ENCODE data around the gene NAALADL2.

Gene NAALADL2

DNA sequence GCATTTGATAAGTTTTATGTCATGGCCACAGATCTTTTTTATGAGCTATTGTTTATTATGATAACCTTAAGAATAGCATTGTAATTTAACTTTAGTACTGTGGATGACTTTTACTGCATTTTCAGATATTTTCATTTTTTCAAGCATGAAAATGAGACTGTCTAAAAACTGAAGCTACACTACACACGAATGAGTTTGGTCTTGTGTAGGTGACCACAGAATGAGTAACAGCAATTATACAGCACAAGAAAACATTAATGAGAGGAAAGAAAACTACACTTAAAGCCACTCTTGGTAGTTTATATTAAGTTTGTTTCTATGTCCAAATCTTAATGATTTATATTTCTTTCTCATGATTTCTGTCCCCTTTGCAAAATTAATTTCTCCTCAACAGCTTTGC lies 809.2 kb downstream of the NAALADL2 start:
- DNase-seq (ENCODE audit: low spot score), result no peak

DNA sequence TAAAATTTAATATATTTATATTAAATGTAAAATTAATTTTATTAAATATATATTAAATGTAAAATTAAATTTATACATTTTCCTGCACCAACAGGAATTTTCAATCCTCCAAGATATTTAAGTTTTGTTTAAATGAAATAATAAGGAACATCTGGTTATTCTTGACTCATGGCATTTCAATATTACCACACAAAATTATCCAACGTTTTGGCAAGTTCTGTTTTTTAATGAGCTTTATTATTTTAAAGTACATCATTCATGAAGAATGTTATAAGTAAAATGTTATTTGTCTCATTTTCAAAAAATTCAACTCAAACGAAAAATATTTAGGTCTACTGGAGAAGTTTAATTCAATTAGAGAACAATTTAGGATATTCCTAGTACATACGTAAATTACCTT lies 811.4 kb downstream of the NAALADL2 start:
- no peak for DNase-seq (ENCODE audit: low spot score)

DNA sequence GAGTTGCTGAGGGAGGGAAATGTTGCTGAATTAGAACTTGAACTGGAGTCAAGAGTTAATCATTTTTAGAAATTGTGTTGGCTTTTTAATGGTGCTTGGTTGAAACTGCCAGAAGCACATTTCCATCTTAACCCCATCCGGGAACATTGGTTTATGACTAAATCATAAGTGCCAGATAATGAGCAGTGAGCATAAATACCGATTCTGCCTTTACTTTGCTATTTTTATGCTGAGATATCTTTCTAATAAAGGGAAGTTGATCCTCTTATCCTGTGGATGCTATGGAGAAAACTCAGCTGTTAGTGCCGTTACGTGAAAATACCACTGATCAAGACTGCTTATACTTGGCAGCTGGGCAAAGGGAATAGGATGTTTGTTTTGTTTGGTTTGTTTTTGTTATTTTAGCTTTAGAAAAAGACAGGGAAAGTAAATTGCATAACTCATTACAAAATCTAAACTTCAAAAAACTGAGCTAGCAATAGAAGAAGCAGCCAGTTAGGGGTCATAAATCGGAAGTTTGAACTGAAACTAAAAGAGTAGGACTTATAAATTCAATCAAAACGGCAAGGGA lies 813.1 kb downstream of the NAALADL2 start:
- peak; percentile 7 for DNase-seq (ENCODE audit: low spot score)

DNA sequence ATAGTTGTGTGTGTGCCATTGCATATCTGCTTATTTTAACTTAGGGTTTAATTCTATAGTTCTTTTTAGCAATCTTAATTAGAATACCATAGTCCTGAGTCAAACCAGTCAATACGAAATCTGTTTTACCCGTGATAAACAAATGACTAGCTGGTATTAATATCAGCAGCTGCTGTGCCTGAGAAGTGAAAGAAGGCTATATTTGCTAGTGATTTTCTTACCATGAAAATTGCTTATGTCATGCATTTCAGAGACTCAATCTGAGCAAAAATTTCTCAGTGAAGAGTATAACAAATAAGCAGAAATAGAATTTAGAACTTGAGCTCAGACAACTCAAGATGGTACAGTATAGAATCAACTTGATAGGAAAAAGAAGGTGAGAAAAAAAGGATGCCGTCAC lies 820.4 kb downstream of the NAALADL2 start:
- DNase-seq (ENCODE audit: low spot score), result no peak

DNA sequence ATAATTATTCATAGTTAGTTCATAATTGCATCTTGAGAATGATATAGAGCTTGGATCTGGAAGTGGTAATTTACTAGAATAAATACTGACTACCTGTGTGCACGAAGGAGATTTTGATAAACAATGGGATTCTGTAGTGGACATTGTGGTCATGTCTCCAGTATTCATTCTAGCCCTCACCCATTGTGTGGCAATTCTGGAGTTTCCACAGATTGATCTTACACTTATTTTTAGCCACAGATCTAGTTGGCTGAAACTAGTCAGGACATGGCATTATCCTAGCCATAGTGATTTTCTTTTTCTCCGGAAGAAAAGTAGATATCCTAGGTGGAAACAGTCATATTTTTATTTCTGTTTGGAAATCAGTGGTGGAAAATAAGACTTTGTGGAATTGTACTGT lies 833.1 kb downstream of the NAALADL2 start:
- no peak for DNase-seq (ENCODE audit: low spot score)

DNA sequence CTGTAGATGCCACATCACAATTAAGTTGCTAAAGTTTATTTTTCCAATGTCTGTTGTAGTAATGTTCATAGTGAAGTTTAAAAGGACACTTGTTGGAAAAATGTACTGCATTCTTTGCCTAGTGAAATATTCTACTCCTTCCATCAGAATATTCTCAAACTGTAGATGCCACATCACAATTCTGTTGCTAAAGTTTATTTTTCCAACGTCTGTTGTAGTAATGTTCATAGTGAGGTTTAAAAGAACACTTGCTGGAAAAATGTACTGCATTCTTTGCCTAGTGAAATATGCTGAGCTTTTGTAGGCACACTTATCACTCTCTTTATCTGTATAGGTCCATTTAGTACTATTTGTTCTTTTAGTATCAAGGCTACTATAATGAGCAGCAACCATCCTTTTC lies 836.1 kb downstream of the NAALADL2 start:
- no peak for DNase-seq (ENCODE audit: low spot score)

DNA sequence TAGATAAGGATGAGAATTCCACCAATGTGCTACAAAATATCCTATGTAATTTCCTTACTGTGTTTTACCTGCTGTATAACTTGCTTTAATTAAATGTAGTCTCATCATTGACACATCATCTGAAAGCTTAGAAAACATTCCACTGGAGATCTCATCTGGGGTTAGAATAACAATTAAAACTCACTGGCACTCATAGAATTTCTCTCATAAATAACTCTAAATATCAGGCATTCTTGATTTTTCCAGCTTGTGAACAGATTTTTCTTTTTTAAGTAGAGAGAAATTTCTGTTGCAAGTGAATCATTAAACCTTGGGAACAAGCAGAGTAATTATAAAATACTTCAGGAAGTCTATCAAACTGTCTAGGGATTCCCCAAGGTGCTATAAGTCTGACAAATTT lies 843.8 kb downstream of the NAALADL2 start:
- no peak for DNase-seq (ENCODE audit: low spot score)

DNA sequence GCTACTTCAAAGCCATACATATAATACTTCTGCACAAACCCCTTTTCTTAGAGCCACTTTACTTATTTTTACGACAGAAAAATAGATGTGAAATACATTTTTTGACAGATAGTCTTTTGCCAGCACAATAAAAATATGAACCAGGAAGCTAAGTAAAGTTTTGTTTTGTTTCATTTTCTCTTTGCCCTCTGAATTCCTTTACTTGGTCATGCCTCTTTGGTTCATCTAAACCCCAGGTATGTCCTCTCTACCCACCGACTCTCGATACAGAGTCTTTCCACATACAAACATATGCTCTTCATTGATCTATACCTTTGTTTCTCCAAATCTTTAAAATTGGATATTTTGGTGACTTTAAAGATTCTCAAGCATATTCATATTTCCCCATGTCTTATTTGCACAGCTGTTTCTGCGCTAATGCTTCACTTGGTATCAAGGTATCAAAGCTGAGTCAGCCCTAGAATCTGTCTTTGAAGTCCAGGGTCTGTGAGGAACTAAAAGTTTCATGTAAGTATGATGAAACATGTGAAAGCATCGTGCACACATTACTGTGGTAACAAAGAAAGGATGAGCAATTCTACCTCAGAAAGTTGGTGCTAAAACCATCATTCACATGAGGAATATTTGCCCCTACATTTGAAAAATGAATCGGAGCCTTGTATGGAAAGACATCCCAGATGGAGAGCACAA lies 845.4 kb downstream of the NAALADL2 start:
- no peak for DNase-seq (ENCODE audit: low spot score)

DNA sequence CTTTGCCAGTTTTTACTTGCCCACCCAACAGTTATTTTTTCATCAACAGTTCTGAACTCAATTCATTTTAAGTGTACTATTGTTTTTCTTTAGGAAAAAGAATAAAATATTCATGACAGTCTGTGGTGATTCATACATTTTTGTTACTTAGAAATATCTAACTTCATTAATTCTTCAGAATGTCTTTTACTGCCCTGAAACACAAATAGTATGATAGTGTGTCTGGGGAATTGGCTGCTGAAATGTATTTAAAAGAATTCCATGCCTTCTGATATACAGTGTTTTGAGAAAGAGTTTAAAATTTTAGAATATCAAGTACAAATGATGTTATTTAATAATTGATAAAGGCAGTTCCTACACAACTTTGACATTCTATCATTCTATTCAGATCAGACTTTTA lies 854.1 kb downstream of the NAALADL2 start:
- DNase-seq (ENCODE audit: low spot score), result no peak

DNA sequence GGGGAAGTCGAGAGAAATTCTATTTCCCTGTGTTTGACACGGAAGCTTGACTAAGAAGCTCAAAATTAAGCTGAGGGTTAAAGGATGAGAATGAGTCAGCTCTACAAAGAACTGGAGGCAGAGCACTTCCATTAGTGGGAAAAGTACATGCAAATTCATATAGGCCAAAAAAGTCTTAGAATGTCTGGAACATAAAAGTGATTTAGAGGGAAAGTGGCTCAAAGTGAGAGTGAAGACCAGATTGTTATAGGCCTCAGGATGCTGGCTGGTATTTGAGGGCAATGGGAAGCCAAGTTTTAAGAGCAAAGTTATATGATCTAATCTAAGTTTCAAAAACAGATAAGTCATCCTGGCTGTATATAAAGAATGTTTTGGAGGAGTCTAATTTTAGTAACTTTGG lies 857.3 kb downstream of the NAALADL2 start:
- no peak for DNase-seq (ENCODE audit: low spot score)

DNA sequence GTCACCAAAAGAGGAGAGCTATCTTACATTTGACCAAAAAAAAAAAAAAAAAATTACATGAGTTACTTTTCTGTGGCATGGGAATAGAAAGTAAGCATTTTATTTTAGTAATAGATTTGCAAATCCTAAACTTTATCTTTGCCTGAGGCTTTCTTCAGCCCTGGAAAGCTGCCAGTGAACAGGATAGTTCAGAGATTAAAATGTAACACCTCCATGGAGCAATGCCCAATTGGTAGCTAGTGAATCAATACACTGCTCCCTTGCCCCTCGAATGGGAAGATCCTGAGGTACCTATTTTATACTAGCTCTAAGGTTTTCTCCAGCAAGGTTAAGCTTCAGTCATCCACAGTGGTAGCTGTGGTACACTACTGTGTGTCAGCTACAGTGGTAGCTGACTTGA lies 867.1 kb downstream of the NAALADL2 start:
- DNase-seq (ENCODE audit: low spot score), result no peak

DNA sequence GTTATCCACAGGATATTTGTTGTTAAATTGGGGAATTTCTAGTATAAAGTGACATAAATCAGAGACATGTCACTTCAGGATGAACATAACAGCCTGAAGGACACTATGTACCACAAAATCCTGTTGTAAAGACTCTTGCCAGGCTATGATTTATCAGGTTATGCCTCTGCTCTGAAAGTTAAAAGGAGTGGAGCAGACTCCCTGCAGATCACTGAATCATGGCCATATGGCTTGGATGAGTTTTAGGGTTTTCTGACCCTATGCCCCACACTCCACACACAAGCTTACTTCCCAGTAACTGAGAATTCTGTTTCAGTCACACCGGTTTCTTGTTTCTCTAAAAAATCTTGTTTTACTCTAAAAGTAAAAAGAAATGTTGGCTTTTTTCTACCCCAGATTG lies 869.4 kb downstream of the NAALADL2 start:
- DNase-seq (ENCODE audit: low spot score), result no peak

DNA sequence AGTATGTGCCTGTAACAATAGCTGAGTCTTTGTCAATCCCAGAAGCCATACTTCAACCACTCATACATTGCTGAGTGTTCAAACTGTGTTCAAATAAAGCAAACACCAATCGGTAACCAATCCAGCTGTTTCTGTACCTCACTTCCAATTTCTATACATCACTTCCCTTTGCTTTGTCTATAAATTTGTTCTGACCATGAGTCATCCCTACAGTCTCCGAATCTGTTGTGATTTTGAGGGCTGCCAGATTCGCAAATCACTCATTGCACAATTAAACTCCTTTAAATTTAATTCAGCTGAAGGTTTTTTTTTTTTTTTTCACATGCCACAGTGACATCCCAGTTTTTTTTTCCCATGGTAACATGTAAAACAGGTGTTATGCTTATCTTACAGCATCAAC lies 870.3 kb downstream of the NAALADL2 start:
- DNase-seq (ENCODE audit: low spot score), result no peak

DNA sequence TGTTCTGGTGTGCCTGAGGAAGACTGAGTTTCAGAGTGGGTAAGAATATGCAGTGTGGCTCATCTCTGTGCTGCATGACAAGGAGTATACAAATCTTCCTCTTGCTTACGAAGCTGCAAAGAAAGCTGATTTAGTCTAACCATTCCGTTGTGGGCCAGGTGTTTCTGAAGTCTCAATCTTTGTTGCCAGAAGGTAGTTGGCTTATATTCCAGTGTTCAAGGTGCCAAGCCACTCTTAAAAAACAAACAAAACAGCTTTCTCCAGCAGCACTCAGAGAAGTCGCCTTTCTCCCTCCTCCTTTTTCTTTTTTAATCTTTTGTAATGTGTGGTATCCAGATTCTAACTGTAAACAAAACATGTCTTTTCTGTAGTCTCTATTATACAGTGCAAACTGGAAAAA lies 872.4 kb downstream of the NAALADL2 start:
- no peak for DNase-seq (ENCODE audit: low spot score)

DNA sequence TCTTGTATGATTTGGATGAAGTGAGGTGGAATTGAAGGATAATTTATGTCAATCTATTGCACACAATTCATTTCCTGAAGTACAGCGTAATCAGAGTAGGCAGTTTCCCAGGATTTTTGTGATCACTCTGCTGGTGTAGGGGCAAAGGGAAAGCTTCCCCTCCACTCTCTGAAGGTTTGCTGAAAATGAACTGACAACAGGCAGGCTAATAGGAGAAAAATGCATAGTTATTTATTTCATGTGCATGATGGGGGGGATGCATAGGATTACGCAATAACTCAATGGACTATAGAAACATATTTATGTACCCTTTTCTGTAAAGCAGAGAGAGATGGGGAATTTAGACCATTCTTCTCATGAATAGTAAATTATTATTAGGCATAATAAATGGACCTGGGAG lies 872.9 kb downstream of the NAALADL2 start:
- DNase-seq (ENCODE audit: low spot score), result no peak

DNA sequence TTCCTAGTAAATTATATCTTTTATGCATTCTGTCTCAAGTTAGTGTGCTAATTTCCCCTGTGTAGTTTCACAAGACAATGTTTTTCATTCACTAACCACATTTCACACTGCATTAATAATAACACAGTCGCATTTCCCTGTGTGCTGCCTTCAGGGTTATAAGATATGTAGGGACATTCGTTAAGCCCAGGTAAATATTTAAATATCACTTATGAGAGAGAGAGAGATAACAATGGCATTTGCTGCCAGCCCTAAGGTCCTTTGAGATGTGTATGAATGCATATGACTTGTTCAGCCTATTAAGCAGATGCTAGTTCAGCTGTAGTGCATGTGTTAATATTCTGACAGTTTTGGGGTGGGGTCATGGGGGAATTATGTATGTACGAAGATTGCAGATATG lies 876.7 kb downstream of the NAALADL2 start:
- DNase-seq (ENCODE audit: low spot score), result no peak

DNA sequence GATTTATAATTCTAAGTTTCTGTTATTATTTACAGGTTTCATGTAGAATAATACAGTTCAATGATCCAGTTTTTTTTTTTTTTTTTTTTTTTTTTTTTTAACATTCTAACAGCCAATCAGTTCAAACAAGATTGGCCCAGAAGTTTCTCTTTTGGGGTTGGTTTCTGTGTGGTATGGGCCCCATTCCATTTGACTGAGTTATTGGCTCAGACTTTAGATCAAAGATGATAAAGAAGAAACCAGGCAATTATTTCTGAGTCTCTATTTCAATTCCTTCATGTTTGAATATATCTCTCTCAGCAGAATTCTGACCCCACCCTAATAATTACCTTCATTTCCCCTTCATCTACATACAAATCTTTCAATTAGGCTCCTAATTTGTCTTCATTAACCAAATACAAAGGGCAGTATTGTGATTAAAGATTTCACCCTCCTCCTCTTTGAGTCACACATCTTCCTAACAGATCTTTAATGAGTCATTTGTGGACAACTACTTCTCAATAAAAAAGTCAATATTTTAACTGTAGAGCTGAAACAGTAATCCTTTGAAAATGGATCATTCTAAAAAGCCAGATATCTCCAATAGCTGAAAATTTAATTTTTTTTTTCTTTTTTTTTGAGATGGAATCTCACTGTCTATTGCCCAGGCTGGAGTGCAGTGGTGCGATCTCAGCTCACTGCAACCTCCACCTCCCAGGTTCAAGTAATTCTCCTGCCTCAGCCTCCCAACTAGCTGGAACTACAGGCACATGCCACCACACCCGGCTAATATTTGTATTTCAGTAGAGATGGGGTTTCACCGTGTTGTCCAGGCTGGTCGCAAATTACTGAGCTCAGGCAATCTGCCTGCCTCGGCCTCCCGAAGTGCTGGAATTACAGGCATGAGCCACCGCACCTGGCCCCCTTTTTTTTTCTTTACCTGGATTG lies 878.8 kb downstream of the NAALADL2 start:
- peak; percentile 7 for DNase-seq (ENCODE audit: low spot score)

DNA sequence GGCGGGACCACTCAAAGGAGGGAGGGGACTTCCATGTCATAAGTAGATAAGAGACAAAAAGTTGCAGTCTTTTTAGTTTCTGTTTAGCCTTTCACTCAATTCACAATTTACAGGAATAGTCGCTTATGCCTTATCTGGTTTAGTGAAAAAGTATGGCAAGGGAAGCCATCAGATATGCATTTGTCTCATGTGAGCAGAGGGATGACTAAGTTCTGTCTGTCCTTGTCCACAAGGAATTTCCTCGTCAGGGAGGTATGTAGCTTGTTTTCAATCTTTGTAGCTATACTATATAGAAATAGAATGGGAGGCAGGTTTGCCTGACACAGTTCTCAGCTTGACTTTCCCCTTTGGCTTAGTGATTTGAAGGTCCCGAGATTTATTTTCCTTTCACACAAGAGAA lies 882.8 kb downstream of the NAALADL2 start:
- no peak for DNase-seq (ENCODE audit: low spot score)

DNA sequence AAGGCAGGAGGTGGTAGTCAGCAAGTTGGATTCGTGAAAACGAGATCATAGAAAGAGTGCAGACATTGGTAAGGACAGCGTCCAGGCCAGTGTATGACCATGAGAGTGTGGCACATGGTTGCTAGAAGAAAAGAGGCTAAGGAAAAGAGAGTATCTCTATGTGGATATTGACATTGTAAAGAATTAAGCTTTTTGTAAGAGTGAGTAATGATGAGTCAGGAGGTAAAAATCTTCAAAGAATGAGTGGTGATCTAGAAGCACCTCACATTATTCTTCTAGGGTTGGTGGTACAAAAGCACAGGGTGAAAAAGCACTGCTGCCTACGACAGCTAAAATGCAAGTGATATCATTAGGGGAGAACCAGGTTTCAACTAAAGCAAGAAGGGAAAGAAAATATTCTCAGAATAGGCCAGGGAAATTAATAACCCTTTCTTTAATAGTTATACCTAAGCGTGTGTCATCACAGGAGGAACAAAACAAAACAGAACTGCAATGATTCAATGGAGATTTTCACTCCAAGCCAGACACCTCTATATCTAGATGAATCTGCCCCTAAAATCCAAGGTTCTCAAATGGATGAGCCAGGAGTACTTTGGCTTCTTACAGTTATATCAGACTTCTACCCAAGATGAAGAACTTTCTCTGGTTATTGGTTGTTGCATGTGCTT lies 884.7 kb downstream of the NAALADL2 start:
- DNase-seq (ENCODE audit: low spot score), result peak; percentile 13

DNA sequence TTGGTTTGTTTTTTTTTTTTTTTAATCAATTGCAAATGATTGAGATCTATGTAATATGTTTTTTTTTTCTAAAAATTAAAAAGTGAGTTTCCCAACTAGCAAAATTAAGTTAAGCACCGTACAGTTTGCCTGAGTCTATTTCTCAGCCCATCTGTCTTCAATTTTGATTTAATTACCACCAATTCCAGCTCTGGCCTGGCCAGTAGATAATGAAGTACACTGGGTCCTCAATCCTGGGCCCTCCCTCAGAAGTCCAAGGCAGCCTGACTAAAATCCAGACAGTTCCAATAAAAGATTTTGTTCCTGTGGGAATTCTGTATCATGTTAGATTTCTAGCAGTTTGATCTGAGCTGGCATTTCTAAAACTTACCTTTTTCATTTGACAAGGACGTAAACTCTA lies 887.2 kb downstream of the NAALADL2 start:
- no peak for DNase-seq (ENCODE audit: low spot score)

DNA sequence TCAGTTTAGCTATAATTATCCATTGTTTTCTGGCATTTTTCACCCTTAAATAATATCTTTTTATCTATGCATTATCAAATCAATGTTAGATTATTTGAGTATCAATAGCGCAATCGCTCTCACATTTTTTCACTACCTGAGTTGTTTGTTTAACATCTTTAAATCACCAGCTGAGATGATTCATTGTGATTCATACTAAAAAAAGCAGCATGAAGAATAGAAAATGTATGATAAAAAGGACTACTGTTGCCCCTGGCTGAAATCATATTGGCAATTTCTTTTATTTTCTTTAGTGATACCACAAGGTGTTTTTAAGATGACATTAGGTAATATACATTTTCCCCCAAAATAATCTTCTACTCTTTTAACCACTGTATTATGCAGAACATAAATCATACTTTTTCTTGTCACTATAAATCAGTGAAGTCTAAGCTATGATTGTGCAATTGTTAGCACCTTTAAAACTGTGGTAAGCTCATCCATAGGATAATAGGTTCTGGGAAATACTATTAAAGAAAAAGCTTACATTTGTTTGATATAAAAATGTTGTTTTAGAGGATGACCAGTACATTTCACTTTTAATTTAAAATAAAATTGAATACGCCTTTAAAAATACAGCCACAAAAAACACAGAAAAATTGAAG lies 889.1 kb downstream of the NAALADL2 start:
- no peak for DNase-seq (ENCODE audit: low spot score)

DNA sequence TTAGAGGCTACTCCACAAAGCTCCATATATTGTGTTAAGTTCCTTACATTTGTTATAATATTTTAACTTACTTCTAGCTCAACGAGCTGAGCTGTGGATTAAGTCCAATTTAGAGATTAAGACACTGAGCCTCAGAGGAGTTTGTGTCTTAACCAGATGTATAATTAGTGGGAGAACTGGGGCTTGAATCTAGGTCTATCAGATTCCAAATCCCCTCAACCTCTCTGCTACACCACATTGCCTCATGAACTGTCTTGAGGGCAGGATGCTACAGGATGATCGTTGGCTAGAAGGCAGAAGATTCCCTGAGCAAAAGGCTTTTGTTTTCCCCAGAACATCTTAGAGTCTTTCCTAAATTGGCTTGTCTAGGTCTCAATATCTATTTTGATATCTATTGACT lies 890.8 kb downstream of the NAALADL2 start:
- DNase-seq (ENCODE audit: low spot score), result no peak
